ENCODE data around the gene PTPRM.
A peak's percentile ranks its signal among the peaks of the same experiment; 100 is the strongest.
"Not testable (repeated sequence)": the region's sequence is repeated elsewhere in the genome, so short reads cannot be mapped to it uniquely, and the experiment has no call there.

Gene PTPRM

GRCh38 chr18:7726522-7726921, 159.4 kb downstream of the PTPRM start:
- DNase-seq (ENCODE audit: low read depth), result no peak

DNA sequence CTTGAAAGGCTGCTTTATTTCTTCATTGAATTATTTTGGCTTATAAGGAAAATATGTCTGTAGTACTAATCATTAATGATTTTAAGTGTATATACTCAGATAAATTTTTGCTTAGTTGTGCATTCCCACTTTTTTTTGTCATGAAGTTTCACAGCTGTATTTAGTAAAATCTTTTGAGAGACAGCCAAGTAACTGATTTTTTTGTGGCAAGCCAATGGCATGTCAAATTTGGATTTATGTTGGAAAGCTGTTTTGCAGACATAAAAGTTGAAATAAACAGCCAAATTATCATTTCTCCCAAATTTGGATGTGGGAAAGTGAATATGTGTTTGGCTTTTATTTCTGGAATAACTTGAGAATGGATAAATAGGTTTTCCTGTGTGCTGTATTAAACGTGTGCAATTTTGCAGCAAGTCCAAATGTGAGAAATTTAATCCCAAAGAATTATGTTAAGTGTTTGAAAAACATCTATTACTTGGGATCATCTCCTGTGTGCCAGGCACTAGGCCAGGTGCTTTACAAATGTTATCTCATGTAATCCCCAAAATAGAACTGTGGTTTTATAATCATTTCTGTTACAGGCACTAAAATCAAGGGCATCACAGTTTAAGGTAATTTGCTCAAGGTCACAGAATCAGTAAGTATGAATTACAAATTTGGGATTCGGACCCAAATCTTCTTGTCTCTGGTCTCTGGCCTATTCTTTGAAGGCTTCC, 160.4 kb downstream of the PTPRM start:
- DNase-seq (ENCODE audit: low read depth), result no peak

GRCh38 chr18:7728297-7728696, 161.2 kb downstream of the PTPRM start:
- no peak for DNase-seq (ENCODE audit: low read depth)

GRCh38 chr18:7729868-7730267, 162.8 kb downstream of the PTPRM start:
- no peak for DNase-seq (ENCODE audit: low read depth)

GRCh38 chr18:7730682-7731081, 163.6 kb downstream of the PTPRM start:
- no peak for DNase-seq (ENCODE audit: low read depth)

- DNase-seq (ENCODE audit: low read depth), result no peak
Measured at GRCh38 chr18:7733642-7734041, 166.5 kb downstream of the PTPRM start.

GRCh38 chr18:7735196-7735595, 168.1 kb downstream of the PTPRM start:
- no peak for DNase-seq (ENCODE audit: low read depth)

- DNase-seq (ENCODE audit: low read depth), result no peak
Measured at GRCh38 chr18:7735626-7736175, 168.6 kb downstream of the PTPRM start.

DNA sequence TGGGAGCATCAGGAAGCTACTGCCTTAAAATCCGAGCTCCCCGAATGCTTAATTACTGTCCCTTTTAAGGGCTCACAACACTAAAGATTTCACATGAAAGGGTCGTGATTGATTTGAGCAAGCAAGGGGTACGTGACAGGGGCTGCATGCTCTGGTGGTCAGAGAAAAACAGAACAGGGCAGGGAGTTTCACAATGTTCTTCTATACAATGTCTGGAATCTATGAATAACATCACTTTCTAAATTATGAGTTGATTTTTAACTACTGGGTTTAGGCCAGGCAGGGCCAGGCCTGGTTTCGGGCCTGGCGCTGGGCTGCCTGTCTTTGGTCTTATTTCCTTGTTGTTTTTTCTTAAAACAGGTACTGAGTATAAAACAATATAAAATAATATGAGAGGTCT, 169.4 kb downstream of the PTPRM start:
- DNase-seq (ENCODE audit: low read depth), result not testable (repeated sequence)

- no peak for DNase-seq (ENCODE audit: low read depth)
Measured at GRCh38 chr18:7737550-7737949, 170.4 kb downstream of the PTPRM start.

DNA sequence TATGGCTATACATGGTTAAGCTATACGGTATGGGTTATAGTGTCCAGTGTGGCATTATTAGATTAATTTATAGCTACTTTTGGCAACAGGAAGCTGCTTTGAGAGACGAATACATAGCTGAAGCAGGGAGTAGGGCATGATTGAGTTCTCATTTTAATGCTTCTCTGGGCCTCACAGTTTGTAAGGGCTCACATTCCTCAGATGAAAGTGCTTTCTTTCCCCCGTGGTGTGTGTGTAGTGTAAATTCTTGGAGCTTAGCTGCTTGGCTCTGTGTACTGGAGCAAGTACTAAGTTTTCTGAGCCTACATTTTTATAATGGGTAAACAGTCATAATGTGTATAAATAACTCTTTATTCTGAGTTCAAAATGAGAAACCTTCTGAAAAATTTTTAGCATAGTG, 173.7 kb downstream of the PTPRM start:
- peak; percentile 15 for DNase-seq (ENCODE audit: low read depth)

- no peak for DNase-seq (ENCODE audit: low read depth)
Measured at GRCh38 chr18:7741640-7742039, 174.5 kb downstream of the PTPRM start.

- DNase-seq (ENCODE audit: low read depth), result no peak
Measured at GRCh38 chr18:7742224-7742623, 175.1 kb downstream of the PTPRM start.

DNA sequence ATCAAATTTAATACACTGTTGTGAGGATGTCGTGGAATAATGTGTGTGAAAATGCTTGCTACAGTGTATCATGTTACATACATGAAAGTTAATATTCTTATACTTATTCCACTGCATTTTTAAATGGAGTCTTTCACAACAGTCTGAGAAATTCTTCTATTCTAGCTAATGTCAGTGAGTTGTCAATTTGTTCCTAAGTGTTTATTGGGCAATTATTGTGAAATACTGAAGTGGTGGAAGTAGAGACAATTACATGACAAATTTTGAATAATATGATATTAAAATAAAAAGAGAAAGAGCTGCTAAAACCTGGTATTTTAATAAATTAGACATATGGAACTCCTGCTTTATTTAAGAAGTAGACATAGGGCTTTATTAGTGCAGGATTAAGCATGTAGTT, 176.1 kb downstream of the PTPRM start:
- DNase-seq (ENCODE audit: low read depth), result no peak

- no peak for DNase-seq (ENCODE audit: low read depth)
Measured at GRCh38 chr18:7746106-7746505, 179.0 kb downstream of the PTPRM start.

GRCh38 chr18:7748251-7749007, 181.3 kb downstream of the PTPRM start:
- DNase-seq (ENCODE audit: low read depth), result no peak

GRCh38 chr18:7749008-7749405, 181.9 kb downstream of the PTPRM start:
- DNase-seq (ENCODE audit: low read depth), result no peak

- no peak for DNase-seq (ENCODE audit: low read depth)
Measured at GRCh38 chr18:7749510-7749981, 182.4 kb downstream of the PTPRM start.

GRCh38 chr18:7750095-7750663, 183.1 kb downstream of the PTPRM start:
- DNase-seq (ENCODE audit: low read depth), result no peak

DNA sequence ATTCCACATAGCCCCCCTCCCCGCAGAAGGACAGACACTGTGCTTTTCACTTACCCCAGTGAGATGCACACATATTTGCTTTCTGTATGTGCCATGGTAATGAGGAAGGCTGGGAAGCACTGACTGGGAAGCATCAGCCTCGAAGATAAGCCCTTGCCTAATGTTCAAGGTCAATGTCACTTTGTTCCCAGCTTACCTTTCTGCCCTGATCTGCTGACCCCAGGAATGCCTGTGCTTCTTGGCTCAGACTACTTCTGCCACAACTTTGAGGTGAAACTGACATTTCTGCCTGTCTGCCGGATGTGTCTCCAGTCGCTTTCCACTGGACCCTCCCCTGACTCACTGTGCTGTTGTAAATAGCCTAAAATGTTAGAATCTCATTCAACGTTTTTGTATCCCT, 183.8 kb downstream of the PTPRM start:
- DNase-seq (ENCODE audit: low read depth), result no peak

DNA sequence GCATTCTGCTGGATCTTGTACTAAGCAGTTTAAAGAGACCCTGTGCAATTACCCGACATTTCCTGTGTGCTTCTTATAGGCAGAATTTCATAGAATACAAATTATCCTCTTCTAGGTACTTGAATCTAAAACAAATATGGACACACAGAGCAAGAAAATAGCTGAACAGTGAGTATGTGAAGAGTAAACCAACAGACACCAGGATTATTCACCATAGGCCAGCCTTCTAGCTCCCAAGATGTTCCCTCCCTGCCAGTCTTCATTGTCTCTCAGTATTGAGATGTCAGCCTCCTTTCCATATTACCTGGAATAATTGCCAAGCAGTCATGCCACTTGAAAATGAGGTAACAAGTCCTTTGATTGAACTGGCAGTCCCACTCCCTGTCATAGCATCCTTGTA, 187.1 kb downstream of the PTPRM start:
- DNase-seq (ENCODE audit: low read depth), result no peak

DNA sequence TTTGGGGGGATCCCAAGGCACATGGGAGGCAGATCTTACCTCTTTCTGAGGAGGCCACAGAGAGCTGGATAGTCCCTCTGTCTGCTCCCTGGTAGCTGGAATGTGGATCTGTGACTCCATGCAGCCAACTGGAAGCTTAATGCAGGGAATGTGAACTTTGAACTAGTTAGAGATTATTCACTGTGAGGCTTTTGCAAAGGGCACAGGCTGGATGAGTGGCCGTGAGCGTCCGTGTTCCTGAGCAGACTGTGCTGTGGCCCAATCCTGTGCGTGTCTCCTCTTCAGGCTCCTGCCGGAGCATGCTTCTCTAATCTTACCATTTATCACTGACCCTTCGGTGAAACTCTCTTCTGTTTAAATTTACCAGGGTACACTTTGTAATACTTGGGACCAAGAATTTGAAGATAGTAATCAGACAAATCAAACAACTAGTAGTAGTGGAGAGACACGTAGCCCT, 187.6 kb downstream of the PTPRM start:
- no peak for DNase-seq (ENCODE audit: low read depth)

Data from GM04503 (cell line).